OCI-LY1 (cell line): ENCODE data around the gene GPATCH4.

ENCODE experiments used
- CTCF ChIP-seq: fragments of 200-600 bp; sonication (generic), shearing (Covaris generic); IDR thresholded peaks from 2 replicates; pipeline ENCODE4 v1.5.1; 2017; ENCODE audit warnings: mild to moderate bottlenecking, antibody characterized with exemption, low read length, moderate library complexity, mixed read lengths
- EZH2 ChIP-seq: fragments of 200-600 bp; sonication (generic), shearing (Covaris generic); IDR thresholded peaks from 2 replicates; pipeline ENCODE4 v1.8.0; 2017; ENCODE audit warnings: borderline replicate concordance, mixed run types, mild to moderate bottlenecking, antibody characterized with exemption, low read length, moderate library complexity, mixed read lengths

GRCh38 chr1:156608036-156608674 lies 6.9 kb upstream of the GPATCH4 start:
- TF ChIP-seq CTCF (peak; percentile 84), EZH2 (no peak)
